Measurements from ENCODE around the gene C14orf180.

C14orf180 gene

GRCh38 chr14:104600141-104600643 lies 20.6 kb downstream of the C14orf180 start:
- peaks cover 18% of the 10 kb centered on the region for H3K4me1 Mint-ChIP-seq
- ATAC-seq (no peak), DNase-seq (no peak)
- H3K27me3 Mint-ChIP-seq: peaks cover 52% of the 10 kb centered on the region
- H3K4me3 Mint-ChIP-seq: no peak overlapping the region
- H3K9me3 Mint-ChIP-seq: no peaks in the 10 kb centered on the region
- H3K27ac Mint-ChIP-seq: no peak overlapping the region

- no peak overlapping the region for H3K4me3 Mint-ChIP-seq
- H3K9me3 Mint-ChIP-seq: no peaks in the 10 kb centered on the region
- ATAC-seq: no peak
- peaks cover 58% of the 10 kb centered on the region for H3K27me3 Mint-ChIP-seq
- DNase-seq: no peak
- H3K4me1 Mint-ChIP-seq: peaks cover 18% of the 10 kb centered on the region
- no peak overlapping the region for H3K27ac Mint-ChIP-seq
Measured at GRCh38 chr14:104600805-104601204, 21.2 kb downstream of the C14orf180 start.

- DNase-seq (no peak), ATAC-seq (no peak)
- peaks cover 18% of the 10 kb centered on the region for H3K4me1 Mint-ChIP-seq
- H3K4me3 Mint-ChIP-seq: no peak overlapping the region
- H3K27ac Mint-ChIP-seq: no peak overlapping the region
- peaks cover 66% of the 10 kb centered on the region for H3K27me3 Mint-ChIP-seq
- no peaks in the 10 kb centered on the region for H3K9me3 Mint-ChIP-seq
Measured at GRCh38 chr14:104601786-104602185, 22.2 kb downstream of the C14orf180 start.

- ATAC-seq (no peak), DNase-seq (no peak)
- Mint-ChIP-seq H3K4me1 (peaks cover 18% of the 10 kb centered on the region), H3K4me3 (no peak overlapping the region), H3K27ac (no peak overlapping the region), H3K27me3 (peaks cover 72% of the 10 kb centered on the region), H3K9me3 (no peaks in the 10 kb centered on the region)
Measured at GRCh38 chr14:104602315-104602932, 22.9 kb downstream of the C14orf180 start.

- no peak for DNase-seq
- ATAC-seq: no peak
- Mint-ChIP-seq H3K27ac (no peak overlapping the region), H3K9me3 (no peaks in the 10 kb centered on the region), H3K4me1 (peaks cover 18% of the 10 kb centered on the region), H3K27me3 (peaks cover 77% of the 10 kb centered on the region), H3K4me3 (no peak overlapping the region)
Measured at GRCh38 chr14:104602933-104603325, 23.4 kb downstream of the C14orf180 start.

GRCh38 chr14:104603711-104604401 lies 24.3 kb downstream of the C14orf180 start:
- Mint-ChIP-seq H3K4me3 (peak overlapping the region; percentile 22 to 58), H3K4me1 (peaks cover 18% of the 10 kb centered on the region), H3K9me3 (no peaks in the 10 kb centered on the region), H3K27me3 (peaks cover 83% of the 10 kb centered on the region), H3K27ac (peak overlapping the region in 1 of 2 donors; percentile 30)
- ATAC-seq (no peak), DNase-seq (no peak)

DNA sequence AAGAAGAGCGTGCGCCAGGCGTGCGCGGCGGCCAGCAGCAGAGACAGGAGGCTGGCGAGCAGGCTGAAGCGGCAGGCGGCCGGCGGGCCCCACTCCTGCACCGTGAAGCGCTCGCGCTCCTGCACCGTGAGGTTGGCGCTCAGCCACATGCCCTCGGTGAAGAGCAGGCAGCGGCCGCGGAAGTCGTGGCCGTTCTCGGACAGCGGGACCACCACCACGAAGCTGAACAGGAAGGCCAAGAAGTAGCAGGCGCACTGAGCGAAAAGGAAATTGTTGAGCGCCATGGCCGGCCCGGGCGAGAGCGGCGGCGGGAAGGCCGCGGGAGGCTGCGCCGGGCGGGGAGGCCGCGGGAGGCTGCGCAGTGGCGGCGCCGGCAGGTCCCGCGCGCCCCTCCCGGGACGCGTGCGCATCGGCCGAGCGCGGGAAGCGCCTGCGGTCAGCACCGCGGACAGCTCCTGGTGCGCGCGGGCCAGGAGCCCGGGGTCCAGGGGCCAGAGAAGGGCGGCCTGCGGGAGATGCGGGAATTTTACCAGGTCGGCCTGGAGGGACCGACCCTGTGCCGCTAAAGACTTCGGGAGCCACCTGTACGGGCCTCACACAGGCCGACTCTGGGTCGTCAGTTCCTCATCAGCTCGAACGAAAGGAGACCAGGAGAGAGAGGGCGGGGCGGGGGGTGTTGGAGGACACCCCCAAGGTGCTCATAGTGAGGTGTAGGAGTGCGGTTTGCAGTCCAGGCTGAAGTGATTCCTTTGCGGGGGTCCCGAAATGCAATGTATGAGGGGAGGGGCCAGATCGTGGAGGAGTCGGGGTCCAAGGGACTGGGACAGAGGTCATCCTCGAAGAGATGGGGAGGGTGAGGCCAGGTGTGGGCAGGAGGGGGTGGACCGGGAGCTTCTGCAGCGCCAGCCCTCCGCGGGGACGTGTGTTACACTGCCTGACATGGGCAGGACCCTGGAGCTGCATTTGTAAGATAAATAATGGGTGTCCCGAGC lies 25.2 kb downstream of the C14orf180 start, which contains the start of gene TMEM179:
Gene TMEM179, minus strand, starts transcription at position 315 of the 992 bp plus-strand sequence. Its CDS starts 31 bp downstream, at position 284.
- H3K4me3 Mint-ChIP-seq: peak within 1 kb of the TSS; percentile 22 to 65
- peaks cover 18% of the 10 kb centered on the region for H3K4me1 Mint-ChIP-seq
- DNase-seq (no peak), ATAC-seq (no peak)
- H3K27me3 Mint-ChIP-seq: peaks cover 86% of the 10 kb centered on the region
- peak within 1 kb of the TSS in 1 of 2 donors; percentile 30 for H3K27ac Mint-ChIP-seq
- H3K9me3 Mint-ChIP-seq: no peaks in the 10 kb centered on the region

- peaks cover 67% of the 10 kb centered on the region for H3K27me3 Mint-ChIP-seq
- peaks cover 6 to 10% of the 10 kb centered on the region in 2 donors for H3K9me3 Mint-ChIP-seq
- H3K4me3 Mint-ChIP-seq: no peak overlapping the region
- no peak overlapping the region for H3K27ac Mint-ChIP-seq
- DNase-seq: no peak
- no peak for ATAC-seq
- H3K4me1 Mint-ChIP-seq: no peaks in the 10 kb centered on the region
Measured at GRCh38 chr14:104609666-104610065, 30.1 kb downstream of the C14orf180 start.

DNA sequence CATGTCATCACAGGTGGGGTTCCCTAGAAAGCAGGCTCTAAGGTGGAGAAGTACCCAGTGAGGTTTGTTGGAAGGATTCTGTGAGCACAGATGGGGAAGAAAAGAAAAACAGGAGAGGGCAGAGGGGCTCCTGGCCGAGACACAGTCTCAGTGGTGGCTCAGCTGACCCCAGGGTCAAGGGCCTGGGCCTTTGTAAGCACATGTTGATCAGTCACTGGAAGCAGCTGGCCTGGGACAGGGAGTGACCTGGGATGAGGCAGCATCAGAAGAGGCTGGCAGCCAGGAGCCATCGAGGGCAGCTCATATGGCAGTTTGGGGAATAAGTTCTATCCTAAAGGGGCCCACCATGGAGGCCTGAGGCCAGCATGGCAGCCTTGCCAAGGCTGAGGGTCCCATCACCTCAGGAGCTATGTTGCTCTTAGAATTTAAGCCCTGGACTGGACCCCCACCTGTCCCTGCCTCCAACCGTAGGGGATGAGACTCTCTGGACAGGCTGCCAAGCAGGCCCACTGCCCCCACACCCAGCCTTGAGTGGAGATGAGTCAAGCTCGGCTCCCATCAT lies 31.3 kb downstream of the C14orf180 start:
- Mint-ChIP-seq H3K4me3 (no peak overlapping the region), H3K4me1 (no peaks in the 10 kb centered on the region), H3K27ac (no peak overlapping the region), H3K27me3 (peaks cover 58% of the 10 kb centered on the region), H3K9me3 (peaks cover 7 to 10% of the 10 kb centered on the region in 2 donors)
- DNase-seq (no peak), ATAC-seq (no peak)

DNA sequence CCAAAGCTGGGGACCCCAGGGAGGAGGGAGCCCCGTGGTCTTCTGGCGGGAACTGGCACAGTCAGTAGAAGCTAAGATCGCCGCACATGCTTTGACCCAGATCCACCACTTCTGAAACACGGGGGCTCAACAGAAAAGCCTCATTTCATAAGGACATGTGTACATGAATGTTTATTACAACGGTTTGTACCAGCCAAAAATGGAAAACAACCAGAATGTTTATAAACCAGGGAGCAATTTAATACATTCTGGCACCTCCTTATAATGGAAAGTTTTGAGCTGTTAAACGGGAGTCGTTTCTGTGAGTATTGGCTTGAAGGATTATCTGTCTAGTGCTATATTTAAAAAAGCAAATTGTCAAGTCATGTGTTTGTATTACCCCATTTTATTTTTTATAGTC lies 32.3 kb downstream of the C14orf180 start:
- Mint-ChIP-seq H3K9me3 (peaks cover 7 to 10% of the 10 kb centered on the region in 2 donors), H3K4me1 (no peaks in the 10 kb centered on the region), H3K4me3 (no peak overlapping the region), H3K27me3 (peaks cover 55% of the 10 kb centered on the region), H3K27ac (no peak overlapping the region)
- no peak for DNase-seq
- ATAC-seq: no peak

DNA sequence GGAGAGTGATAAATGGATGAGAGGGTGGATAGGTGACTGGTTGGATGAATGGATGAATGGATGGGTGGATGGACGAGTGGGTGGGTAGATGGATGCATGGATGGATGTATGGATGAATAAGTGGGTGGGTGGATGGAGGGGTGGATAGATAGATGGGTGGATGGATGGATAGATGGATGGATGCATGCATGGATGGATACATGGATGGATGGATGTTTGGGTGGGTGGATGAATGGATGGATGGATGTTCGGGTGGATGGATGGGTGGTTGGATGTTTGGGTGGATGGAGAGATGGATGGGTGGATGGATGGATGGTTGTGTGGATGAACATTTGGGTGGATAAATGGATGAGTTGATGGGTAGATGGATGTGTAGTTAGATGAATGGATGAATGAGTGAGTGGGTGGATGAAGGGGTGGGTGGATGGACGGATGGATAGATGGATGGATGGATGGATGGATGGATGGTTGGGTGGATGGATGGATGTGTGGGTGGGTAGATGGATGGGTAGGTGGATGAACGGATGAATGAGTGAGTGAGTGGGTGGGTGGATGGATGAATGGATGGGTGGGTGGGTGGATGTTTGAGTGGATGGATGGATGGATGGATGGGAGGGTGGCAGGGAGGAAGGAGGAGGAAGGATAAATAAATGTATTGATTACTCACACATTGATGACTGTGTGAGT lies 34.7 kb downstream of the C14orf180 start:
- ATAC-seq (no peak), DNase-seq (no peak)
- Mint-ChIP-seq H3K4me3 (no peak overlapping the region), H3K4me1 (no peaks in the 10 kb centered on the region), H3K27me3 (peaks cover 52% of the 10 kb centered on the region), H3K27ac (no peak overlapping the region), H3K9me3 (peaks cover 7 to 10% of the 10 kb centered on the region in 2 donors)

DNA sequence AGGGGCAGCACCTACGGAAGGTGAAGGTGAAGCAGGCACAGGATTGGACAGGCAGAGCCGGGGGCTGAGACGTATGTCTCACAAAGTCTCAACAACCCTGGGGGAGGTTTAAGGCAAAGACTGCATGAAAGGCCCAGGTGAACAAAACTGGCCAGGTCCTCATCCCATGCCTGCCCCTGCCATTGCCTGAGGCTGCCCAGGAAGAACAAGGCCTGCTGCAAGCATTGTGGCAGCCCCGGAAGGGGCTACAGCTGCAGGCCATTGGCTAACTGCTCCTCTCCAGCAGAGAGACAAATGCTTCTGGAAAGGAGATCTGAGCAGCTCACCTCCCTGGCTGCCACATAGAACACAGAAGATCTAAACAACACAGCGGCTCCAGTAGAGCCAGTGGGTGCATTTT lies 45.4 kb downstream of the C14orf180 start:
- peaks cover 10 to 21% of the 10 kb centered on the region in 2 donors for H3K9me3 Mint-ChIP-seq
- peaks cover 36% of the 10 kb centered on the region for H3K27me3 Mint-ChIP-seq
- H3K4me3 Mint-ChIP-seq: no peak overlapping the region
- ATAC-seq (no peak), DNase-seq (no peak)
- no peaks in the 10 kb centered on the region for H3K4me1 Mint-ChIP-seq
- H3K27ac Mint-ChIP-seq: no peak overlapping the region

DNA sequence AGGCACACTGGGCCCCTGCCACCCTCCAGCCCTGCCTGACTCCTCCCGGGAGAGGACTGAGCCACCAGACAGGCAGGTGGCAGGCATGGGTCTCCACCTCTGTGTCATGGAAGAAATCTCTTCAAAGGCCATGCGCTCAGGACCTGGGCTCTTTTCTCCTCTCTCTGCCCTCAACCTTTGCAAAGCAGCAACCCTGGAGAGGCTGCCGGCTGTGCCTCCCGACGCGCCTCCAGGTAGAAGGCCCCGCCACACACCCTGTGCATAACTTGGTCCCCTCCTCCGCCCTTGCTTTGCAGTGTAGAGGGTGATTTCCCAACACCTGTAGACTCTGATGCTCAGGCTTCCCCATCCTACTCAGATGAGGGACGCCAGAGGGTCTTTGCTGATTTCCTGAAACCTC lies 53.2 kb downstream of the C14orf180 start:
- DNase-seq: no peak
- no peak overlapping the region for H3K4me3 Mint-ChIP-seq
- H3K9me3 Mint-ChIP-seq: peaks cover 2 to 5% of the 10 kb centered on the region in 2 donors
- peaks cover 4% of the 10 kb centered on the region for H3K27me3 Mint-ChIP-seq
- no peaks in the 10 kb centered on the region for H3K4me1 Mint-ChIP-seq
- ATAC-seq: no peak
- no peak overlapping the region for H3K27ac Mint-ChIP-seq

DNA sequence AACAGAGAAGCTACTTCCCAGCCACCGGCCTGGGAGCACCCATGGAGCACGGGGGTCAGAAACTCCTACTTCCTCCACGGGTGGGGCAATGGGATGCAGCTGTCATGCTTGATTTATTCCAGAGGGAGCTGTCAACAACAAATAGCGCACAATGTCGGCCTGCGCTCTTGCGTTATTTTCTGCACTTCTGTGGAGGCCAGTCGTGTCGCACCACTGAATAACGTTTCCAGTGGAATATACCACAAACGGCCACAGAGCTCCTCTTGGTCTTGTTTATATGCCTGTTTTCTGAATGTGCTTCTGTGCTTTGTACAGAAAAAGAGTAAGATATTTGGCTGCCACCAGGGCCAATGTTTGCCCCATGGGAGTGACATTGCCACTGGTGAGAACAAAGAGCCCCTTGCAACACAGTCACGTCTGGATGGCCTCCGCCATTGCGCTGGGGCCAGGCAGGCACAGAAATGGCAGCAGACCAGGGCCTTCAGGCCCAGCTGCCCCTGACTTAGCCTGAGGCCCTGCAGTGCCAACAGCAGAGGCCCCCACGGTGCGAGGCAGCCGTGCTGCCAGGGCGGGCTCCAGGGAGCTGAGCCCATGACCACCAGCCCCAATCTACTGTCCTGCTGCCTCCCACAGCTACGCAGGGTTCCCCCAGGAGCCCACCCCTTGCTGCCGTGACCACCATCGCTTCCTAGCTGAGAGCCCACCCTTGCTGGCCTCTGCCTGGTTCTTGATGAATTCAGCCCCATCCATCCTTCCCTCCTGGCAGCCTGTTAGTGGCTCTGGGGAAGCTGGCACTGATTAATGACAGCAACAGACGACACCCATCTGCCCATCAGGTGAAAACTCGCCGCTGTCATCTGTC lies 53.9 kb downstream of the C14orf180 start:
- Mint-ChIP-seq H3K27me3 (peaks cover 5% of the 10 kb centered on the region), H3K9me3 (no peaks in the 10 kb centered on the region), H3K27ac (no peak overlapping the region), H3K4me3 (no peak overlapping the region), H3K4me1 (no peaks in the 10 kb centered on the region)
- DNase-seq: no peak
- ATAC-seq: no peak
